ENCODE measurements around the gene LINGO4.

Gene LINGO4

GRCh38 chr1:151839457-151840403, 34.5 kb upstream of the LINGO4 start, which contains the start of gene C2CD4D:
TSS of gene C2CD4D (minus strand) at chr1:151839820. CDS start at chr1:151838989, 831 bp downstream.
- peak within 1 kb of the TSS; percentile 63 for H3K9ac ChIP-seq (ENCODE audit: low read depth, low read length)
- no peaks in the 10 kb centered on the region for H3K9me3 ChIP-seq (ENCODE audit: control insufficient read depth, insufficient read depth, low read length)
- peaks cover 17% of the 10 kb centered on the region for H3K4me1 ChIP-seq (ENCODE audit: insufficient read depth, low read length)
- H3K36me3 ChIP-seq (ENCODE audit: insufficient read depth, low read length), result no peaks in the 10 kb centered on the region

DNA sequence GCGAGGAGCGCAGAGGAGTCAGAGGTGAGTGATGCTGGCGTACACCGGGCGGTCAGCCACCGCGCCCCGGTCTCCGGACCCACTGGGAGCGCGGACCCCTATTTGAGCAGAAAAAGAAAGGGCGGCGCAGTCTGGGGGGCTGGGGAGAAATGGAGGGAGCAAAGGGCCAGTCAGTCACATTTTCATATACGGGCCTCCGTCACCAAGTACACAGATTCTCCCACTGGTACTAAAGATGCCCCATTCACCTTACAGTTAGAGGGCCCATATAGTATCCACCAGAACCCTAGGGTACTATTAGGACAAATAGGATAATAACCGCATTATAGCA, 33.8 kb upstream of the LINGO4 start:
- Histone ChIP-seq H3K36me3 (ENCODE audit: insufficient read depth, low read length) (no peaks in the 10 kb centered on the region), H3K9ac (ENCODE audit: low read depth, low read length) (peak overlapping the region; percentile 63), H3K9me3 (ENCODE audit: control insufficient read depth, insufficient read depth, low read length) (no peaks in the 10 kb centered on the region), H3K4me1 (ENCODE audit: insufficient read depth, low read length) (peaks cover 17% of the 10 kb centered on the region)

DNA sequence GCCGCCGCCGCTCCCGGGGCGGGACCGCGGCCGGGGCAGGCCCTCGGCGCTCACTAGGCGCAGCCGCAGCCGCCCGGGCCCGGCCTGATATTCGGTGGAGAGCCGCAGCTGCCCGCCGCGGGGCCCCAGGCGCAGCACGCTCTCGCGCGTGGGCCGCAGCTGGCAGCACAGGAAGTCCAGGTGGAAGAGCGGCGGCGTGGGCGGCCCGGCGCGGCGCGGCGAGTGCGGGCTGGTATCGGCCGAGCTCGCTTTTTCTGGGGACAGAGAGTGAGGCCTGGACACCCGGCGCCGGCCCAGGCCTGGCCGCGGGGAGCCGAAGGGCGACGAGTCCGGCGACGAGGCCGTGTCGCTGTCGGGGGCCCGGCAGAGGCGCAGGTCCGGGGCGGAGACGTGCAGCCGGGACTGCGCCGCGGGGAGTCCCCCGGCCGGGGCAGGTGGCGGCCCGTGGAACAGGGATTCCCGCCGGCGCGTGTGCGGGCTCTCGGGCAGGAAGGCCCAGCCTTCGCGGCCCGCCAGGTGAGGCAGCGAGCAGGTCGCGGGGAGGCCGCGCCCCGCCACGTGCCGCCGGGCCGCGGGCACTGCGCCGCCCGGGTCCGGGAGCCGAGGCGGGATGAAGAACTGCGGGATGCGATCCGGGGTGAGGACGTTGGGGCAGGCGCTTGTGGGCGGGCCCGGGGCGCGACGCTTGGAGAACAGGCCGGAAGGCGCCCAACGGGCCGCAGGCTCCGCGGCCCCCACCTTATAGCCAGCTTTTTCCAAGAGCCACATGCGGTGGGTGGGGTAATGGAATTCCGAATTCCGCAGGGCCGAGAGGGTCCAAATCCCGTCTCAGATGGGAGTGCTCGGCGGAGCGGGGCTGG, 33.2 kb upstream of the LINGO4 start:
- peaks cover 17% of the 10 kb centered on the region for H3K4me1 ChIP-seq (ENCODE audit: insufficient read depth, low read length)
- no peaks in the 10 kb centered on the region for H3K9me3 ChIP-seq (ENCODE audit: control insufficient read depth, insufficient read depth, low read length)
- H3K36me3 ChIP-seq (ENCODE audit: insufficient read depth, low read length), result no peaks in the 10 kb centered on the region
- H3K9ac ChIP-seq (ENCODE audit: low read depth, low read length), result peak overlapping the region; percentile 63

- Histone ChIP-seq H3K9me3 (ENCODE audit: control insufficient read depth, insufficient read depth, low read length) (no peaks in the 10 kb centered on the region), H3K4me1 (ENCODE audit: insufficient read depth, low read length) (peaks cover 17% of the 10 kb centered on the region), H3K9ac (ENCODE audit: low read depth, low read length) (peak overlapping the region; percentile 63; the same call in 1 of the 2 replicates), H3K36me3 (ENCODE audit: insufficient read depth, low read length) (no peaks in the 10 kb centered on the region)
These were observed 32.6 kb upstream of the LINGO4 start for GRCh38 chr1:151837884-151838221.

GRCh38 chr1:151837197-151837596, 32.0 kb upstream of the LINGO4 start:
- H3K9me3 ChIP-seq (ENCODE audit: control insufficient read depth, insufficient read depth, low read length), result no peaks in the 10 kb centered on the region
- no peaks in the 10 kb centered on the region for H3K36me3 ChIP-seq (ENCODE audit: insufficient read depth, low read length)
- H3K4me1 ChIP-seq (ENCODE audit: insufficient read depth, low read length), result peaks cover 17% of the 10 kb centered on the region
- H3K9ac ChIP-seq (ENCODE audit: low read depth, low read length), result peak overlapping the region; percentile 63; the same call in 1 of the 2 replicates

GRCh38 chr1:151835596-151835995, 30.4 kb upstream of the LINGO4 start:
- no peak overlapping the region for H3K9ac ChIP-seq (ENCODE audit: low read depth, low read length)
- H3K4me1 ChIP-seq (ENCODE audit: insufficient read depth, low read length), result peaks cover 19% of the 10 kb centered on the region
- H3K9me3 ChIP-seq (ENCODE audit: control insufficient read depth, insufficient read depth, low read length), result no peaks in the 10 kb centered on the region
- H3K36me3 ChIP-seq (ENCODE audit: insufficient read depth, low read length), result no peaks in the 10 kb centered on the region

DNA sequence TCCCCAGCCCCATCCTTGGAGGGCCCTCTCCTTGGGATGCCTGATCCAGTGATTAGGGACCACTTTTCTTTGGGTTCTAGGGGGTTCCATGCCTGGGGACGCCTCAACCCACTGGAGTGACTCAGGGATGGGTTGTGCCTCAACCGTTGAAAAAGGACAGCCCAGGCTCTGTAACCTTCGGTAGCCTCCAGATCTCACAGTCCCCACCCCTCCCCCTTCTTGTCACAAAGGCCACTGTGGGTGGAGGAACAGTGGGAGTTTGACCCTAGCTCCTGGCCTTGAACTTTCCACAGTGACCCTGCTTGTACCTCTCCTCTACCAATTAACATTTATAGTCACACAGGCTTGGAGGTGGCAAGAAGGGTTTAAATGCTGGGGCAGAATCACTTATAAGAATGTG, 29.0 kb upstream of the LINGO4 start:
- Histone ChIP-seq H3K4me1 (ENCODE audit: insufficient read depth, low read length) (peaks cover 27% of the 10 kb centered on the region), H3K9me3 (ENCODE audit: control insufficient read depth, insufficient read depth, low read length) (no peaks in the 10 kb centered on the region), H3K9ac (ENCODE audit: low read depth, low read length) (no peak overlapping the region), H3K36me3 (ENCODE audit: insufficient read depth, low read length) (no peaks in the 10 kb centered on the region)

DNA sequence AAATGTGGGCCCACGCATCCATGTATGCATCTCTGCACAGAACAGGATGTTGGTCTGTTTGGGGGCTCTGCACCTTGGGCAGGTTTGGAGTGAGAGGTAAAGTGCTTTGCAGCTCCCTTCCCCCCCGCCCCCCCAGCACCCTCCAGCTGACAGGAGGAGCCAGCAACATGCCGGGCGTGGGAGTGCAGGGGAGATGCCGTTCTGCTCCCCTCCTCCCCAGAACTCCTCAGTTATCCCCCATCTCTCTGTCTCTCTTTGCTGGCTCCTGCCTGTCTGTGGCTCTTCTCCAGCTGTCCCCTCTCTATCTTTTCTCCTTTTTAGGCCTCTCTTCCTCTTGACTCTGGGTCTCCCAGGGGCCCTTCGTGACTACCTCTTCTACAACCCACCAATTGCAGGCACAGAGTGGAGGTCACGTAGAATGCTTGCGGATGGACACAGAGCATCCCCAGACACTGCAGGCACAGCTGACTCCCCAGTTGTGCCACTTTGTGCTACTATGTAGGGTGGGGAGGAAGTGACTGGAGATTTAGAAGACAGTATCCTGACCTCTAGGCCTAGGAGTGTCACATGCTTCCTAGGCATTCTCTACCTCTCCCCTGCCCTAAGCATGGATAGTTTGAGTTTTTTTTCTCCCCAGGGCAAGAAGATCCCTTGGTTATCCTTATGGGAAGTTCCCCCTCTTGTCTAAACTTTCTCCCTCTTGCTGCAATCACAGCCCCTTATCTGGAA, 28.1 kb upstream of the LINGO4 start:
- no peak overlapping the region for H3K9ac ChIP-seq (ENCODE audit: low read depth, low read length)
- H3K36me3 ChIP-seq (ENCODE audit: insufficient read depth, low read length), result no peaks in the 10 kb centered on the region
- H3K4me1 ChIP-seq (ENCODE audit: insufficient read depth, low read length), result peaks cover 31% of the 10 kb centered on the region
- no peaks in the 10 kb centered on the region for H3K9me3 ChIP-seq (ENCODE audit: control insufficient read depth, insufficient read depth, low read length)

- Histone ChIP-seq H3K9me3 (ENCODE audit: control insufficient read depth, insufficient read depth, low read length) (no peaks in the 10 kb centered on the region), H3K9ac (ENCODE audit: low read depth, low read length) (no peak overlapping the region), H3K4me1 (ENCODE audit: insufficient read depth, low read length) (peaks cover 33% of the 10 kb centered on the region), H3K36me3 (ENCODE audit: insufficient read depth, low read length) (no peaks in the 10 kb centered on the region)
These were observed 27.2 kb upstream of the LINGO4 start for GRCh38 chr1:151832318-151832980.

GRCh38 chr1:151831605-151832004, 26.4 kb upstream of the LINGO4 start, which contains the start of gene RORC:
TSS of gene RORC (minus strand) at chr1:151831802. CDS start at chr1:151831764, 38 bp downstream.
- Histone ChIP-seq H3K36me3 (ENCODE audit: insufficient read depth, low read length) (no peaks in the 10 kb centered on the region), H3K9me3 (ENCODE audit: control insufficient read depth, insufficient read depth, low read length) (no peaks in the 10 kb centered on the region), H3K9ac (ENCODE audit: low read depth, low read length) (no peak within 1 kb of the TSS), H3K4me1 (ENCODE audit: insufficient read depth, low read length) (peaks cover 24% of the 10 kb centered on the region)

DNA sequence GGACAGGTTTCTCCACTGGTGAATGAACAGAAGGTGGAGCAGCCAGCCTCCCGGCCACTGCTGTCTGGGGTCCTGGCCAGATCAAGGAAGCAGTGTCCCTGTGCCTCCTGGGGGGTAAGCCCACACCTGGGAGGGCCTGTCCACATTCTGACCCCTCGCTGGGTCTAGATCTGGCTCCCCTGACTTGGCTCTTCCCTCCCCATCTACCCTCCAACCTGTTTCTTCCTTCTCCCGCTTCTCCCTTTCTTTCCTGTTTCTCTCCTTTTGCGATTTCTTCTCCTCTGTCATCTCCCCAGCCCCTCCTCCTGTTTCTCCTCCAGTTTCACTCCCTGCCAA, 26.0 kb upstream of the LINGO4 start:
- Histone ChIP-seq H3K36me3 (ENCODE audit: insufficient read depth, low read length) (no peaks in the 10 kb centered on the region), H3K9me3 (ENCODE audit: control insufficient read depth, insufficient read depth, low read length) (no peaks in the 10 kb centered on the region), H3K4me1 (ENCODE audit: insufficient read depth, low read length) (peaks cover 27% of the 10 kb centered on the region), H3K9ac (ENCODE audit: low read depth, low read length) (no peak overlapping the region)

DNA sequence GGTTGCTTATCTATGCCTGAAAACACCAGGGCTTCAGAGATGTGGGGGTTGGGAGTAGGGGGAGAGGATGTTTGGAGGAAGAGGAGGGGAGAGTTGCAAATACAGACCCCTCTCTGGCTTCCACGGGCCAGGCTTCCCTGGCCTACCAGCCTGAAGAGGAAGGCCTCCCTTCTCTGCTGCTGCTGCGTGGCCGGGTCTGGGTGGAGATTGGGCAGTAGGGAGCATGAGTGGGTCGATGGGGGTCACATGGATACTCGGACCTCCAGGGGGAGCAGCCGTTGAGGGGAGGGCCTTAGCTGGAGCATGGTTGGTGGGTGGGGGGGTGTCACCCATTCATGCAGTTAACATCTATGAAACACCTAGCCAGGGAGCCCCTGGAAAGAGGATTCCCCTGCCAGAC, 24.8 kb upstream of the LINGO4 start:
- H3K9ac ChIP-seq (ENCODE audit: low read depth, low read length), result no peak overlapping the region
- no peaks in the 10 kb centered on the region for H3K9me3 ChIP-seq (ENCODE audit: control insufficient read depth, insufficient read depth, low read length)
- no peaks in the 10 kb centered on the region for H3K36me3 ChIP-seq (ENCODE audit: insufficient read depth, low read length)
- peaks cover 35% of the 10 kb centered on the region for H3K4me1 ChIP-seq (ENCODE audit: insufficient read depth, low read length)

GRCh38 chr1:151829352-151830046, 24.3 kb upstream of the LINGO4 start:
- Histone ChIP-seq H3K36me3 (ENCODE audit: insufficient read depth, low read length) (no peaks in the 10 kb centered on the region), H3K9me3 (ENCODE audit: control insufficient read depth, insufficient read depth, low read length) (no peaks in the 10 kb centered on the region), H3K9ac (ENCODE audit: low read depth, low read length) (no peak overlapping the region), H3K4me1 (ENCODE audit: insufficient read depth, low read length) (peaks cover 35% of the 10 kb centered on the region)

All from ES-I3 (cell line).